HEK293 (cell line): Measurements from ENCODE around the gene ZNF726.

Source experiments
- CTCF ChIA-PET: fragments of 350-600 bp; formaldehyde crosslinking; extraction: SDS; loops from one replicate; lab custom pipeline; 2021; ENCODE audit warnings: antibody characterized with exemption; lab: Yijun Ruan, JAX
- POLR2A ChIA-PET: fragments of 300-600 bp; formaldehyde crosslinking; extraction: SDS; loops from one replicate; lab custom pipeline; 2020; ENCODE audit warnings: antibody characterized with exemption, inconsistent platforms; lab: Yijun Ruan, JAX
- H3K27ac ChIP-seq: fragments of 200-500 bp; sonication (Bioruptor generic); 2 replicates; pipeline ENCODE4 v1.5.1; 2014; ENCODE audit warnings: low read depth, low read length, control low read depth, inconsistent platforms; ENCODE audit errors: extremely low read depth
- H3K36me3 ChIP-seq, 2 experiments: fragments of 200-500 bp in 1 of 2; sonication (Bioruptor generic) in 1 of 2; 1 replicate in 1 of 2; 2 replicates in 1 of 2; pipeline ENCODE4 v1.5.1; 2014 to 2017; ENCODE audit warnings: inconsistent platforms in 2 of 2, low read length in 2 of 2; ENCODE audit not compliant: control insufficient read depth in 2 of 2, insufficient read depth in 1 of 2
- H3K4me1 ChIP-seq: fragments of 200-500 bp; sonication (Bioruptor generic); 2 replicates; pipeline ENCODE4 v1.5.1; 2014; ENCODE audit warnings: mild to moderate bottlenecking, low read length, inconsistent platforms; ENCODE audit not compliant: control insufficient read depth, insufficient read depth
- H3K4me3 ChIP-seq: 2 replicates; pipeline ENCODE4 v1.5.1; 2011; ENCODE audit warnings: low read depth, mild to moderate bottlenecking, control low read depth, low read length, moderate library complexity
- H3K9me3 ChIP-seq: fragments of 200-500 bp; sonication (Bioruptor generic); 2 replicates; pipeline ENCODE4 v1.5.1; 2014; ENCODE audit warnings: low read depth, low read length, inconsistent platforms; ENCODE audit not compliant: control insufficient read depth, insufficient read depth
- EGR2 ChIP-seq: fragments of 450-650 bp; formaldehyde crosslinking; IDR thresholded peaks from 2 replicates; pipeline ENCODE4 v1.5.1; 2016; ENCODE audit warnings: low read depth, missing biosample characterization, missing genetic modification characterization
- GFI1B ChIP-seq: fragments of 450-650 bp; formaldehyde crosslinking; IDR thresholded peaks from 2 replicates; pipeline ENCODE4 v1.5.1; 2016; ENCODE audit warnings: missing biosample characterization, missing genetic modification characterization
- GLI4 ChIP-seq: fragments of 450-650 bp; formaldehyde crosslinking; IDR thresholded peaks from 2 replicates; pipeline ENCODE4 v1.5.1; 2016; ENCODE audit warnings: missing biosample characterization, missing genetic modification characterization
- HOXA7 ChIP-seq: sonication (generic); formaldehyde crosslinking; IDR thresholded peaks from 2 replicates; pipeline ENCODE4 v1.8.1; 2022; ENCODE audit warnings: missing genetic modification reagents, borderline replicate concordance
- KLF10 ChIP-seq: fragments of 450-650 bp; IDR thresholded peaks from 2 replicates; pipeline ENCODE4 v1.5.1; 2018; ENCODE audit warnings: missing biosample characterization, mild to moderate bottlenecking, missing genetic modification characterization
- KLF16 ChIP-seq: fragments of 450-650 bp; formaldehyde crosslinking; IDR thresholded peaks from 2 replicates; pipeline ENCODE4 v1.5.1; 2017; ENCODE audit warnings: missing biosample characterization, missing genetic modification characterization
- ZBTB1 ChIP-seq: fragments of 450-650 bp; formaldehyde crosslinking; IDR thresholded peaks from 2 replicates; pipeline ENCODE4 v1.5.1; 2016; ENCODE audit warnings: missing biosample characterization, missing genetic modification characterization
- ZBTB10 ChIP-seq: fragments of 450-650 bp; formaldehyde crosslinking; IDR thresholded peaks from 2 replicates; pipeline ENCODE4 v1.5.1; 2016; ENCODE audit warnings: missing biosample characterization, missing genetic modification characterization
- ZBTB7A ChIP-seq: fragments of 450-650 bp; formaldehyde crosslinking; IDR thresholded peaks from 2 replicates; pipeline ENCODE4 v1.5.1; 2016; ENCODE audit warnings: low read depth, missing biosample characterization, missing genetic modification characterization
- ZFP37 ChIP-seq: fragments of 450-650 bp; formaldehyde crosslinking; IDR thresholded peaks from 2 replicates; pipeline ENCODE4 v1.5.1; 2016; ENCODE audit warnings: missing biosample characterization, missing genetic modification characterization
- ZNF121 ChIP-seq: fragments of 450-650 bp; formaldehyde crosslinking; IDR thresholded peaks from 2 replicates; pipeline ENCODE4 v1.5.1; 2016; ENCODE audit warnings: missing biosample characterization, missing genetic modification characterization
- ZNF132 ChIP-seq: fragments of 450-650 bp; formaldehyde crosslinking; IDR thresholded peaks from 2 replicates; pipeline ENCODE4 v1.5.1; 2017; ENCODE audit warnings: missing biosample characterization, missing genetic modification characterization, borderline replicate concordance
- ZNF16 ChIP-seq: fragments of 450-650 bp; formaldehyde crosslinking; IDR thresholded peaks from 2 replicates; pipeline ENCODE4 v1.5.1; 2016; ENCODE audit warnings: low read depth, missing biosample characterization, missing genetic modification characterization
- ZNF19 ChIP-seq: fragments of 450-650 bp; formaldehyde crosslinking; IDR thresholded peaks from 2 replicates; pipeline ENCODE4; 2016; ENCODE audit warnings: missing biosample characterization, missing genetic modification characterization, low read depth
- ZNF266 ChIP-seq: fragments of 450-650 bp; formaldehyde crosslinking; IDR thresholded peaks from 2 replicates; pipeline ENCODE4 v1.5.1; 2016; ENCODE audit warnings: missing biosample characterization, missing genetic modification characterization, low read depth
- ZNF292 ChIP-seq: fragments of 450-650 bp; formaldehyde crosslinking; IDR thresholded peaks from 2 replicates; pipeline ENCODE4 v1.5.1; 2016; ENCODE audit warnings: low read depth, missing biosample characterization, missing genetic modification characterization, borderline replicate concordance
- ZNF37A ChIP-seq: fragments of 450-650 bp; IDR thresholded peaks from 2 replicates; pipeline ENCODE4 v1.5.1; 2018; ENCODE audit warnings: missing biosample characterization, missing genetic modification characterization
- ZNF510 ChIP-seq: fragments of 450-650 bp; formaldehyde crosslinking; IDR thresholded peaks from 2 replicates; pipeline ENCODE4 v1.5.1; 2018; ENCODE audit warnings: mild to moderate bottlenecking, missing genetic modification characterization, missing biosample characterization; ENCODE audit not compliant: insufficient replicate concordance
- ZNF530 ChIP-seq: fragments of 450-650 bp; formaldehyde crosslinking; IDR thresholded peaks from 2 replicates; pipeline ENCODE4 v1.5.1; 2016; ENCODE audit warnings: low read depth, missing biosample characterization, missing genetic modification characterization
- ZNF555 ChIP-seq: fragments of 450-650 bp; formaldehyde crosslinking; conservative IDR thresholded peaks from 2 replicates; pipeline ENCODE4 v1.5.1; 2017; ENCODE audit warnings: missing biosample characterization, mild to moderate bottlenecking, missing genetic modification characterization, inconsistent platforms
- ZNF571 ChIP-seq: fragments of 450-650 bp; formaldehyde crosslinking; IDR thresholded peaks from 2 replicates; pipeline ENCODE4 v1.5.0; 2017; ENCODE audit warnings: missing biosample characterization, missing genetic modification characterization
- ZNF610 ChIP-seq: fragments of 450-650 bp; formaldehyde crosslinking; IDR thresholded peaks from 2 replicates; pipeline ENCODE4 v1.5.1; 2016; ENCODE audit warnings: missing biosample characterization, missing genetic modification characterization, borderline replicate concordance
- ZNF777 ChIP-seq: fragments of 450-650 bp; formaldehyde crosslinking; IDR thresholded peaks from 2 replicates; pipeline ENCODE4 v1.5.1; 2017; ENCODE audit warnings: missing biosample characterization, missing genetic modification characterization, borderline replicate concordance
- ZNF785 ChIP-seq: fragments of 450-650 bp; formaldehyde crosslinking; IDR thresholded peaks from 2 replicates; pipeline ENCODE4 v1.5.1; 2016; ENCODE audit warnings: missing biosample characterization, missing genetic modification characterization
- ZSCAN23 ChIP-seq: fragments of 450-650 bp; formaldehyde crosslinking; IDR thresholded peaks from 2 replicates; pipeline ENCODE4 v1.5.1; 2016; ENCODE audit warnings: missing biosample characterization, missing genetic modification characterization
- TF ChIP-seq, protein P1 (sequence below): fragments of 450-650 bp; formaldehyde crosslinking; IDR thresholded peaks from 2 replicates; pipeline ENCODE4 v1.5.1; 2017; ENCODE audit warnings: missing biosample characterization, missing genetic modification characterization
- TF ChIP-seq, protein P2 (sequence below): fragments of 450-650 bp; formaldehyde crosslinking; IDR thresholded peaks from 2 replicates; pipeline ENCODE4 v1.5.1; 2017; ENCODE audit warnings: missing biosample characterization, missing genetic modification characterization
- TF ChIP-seq, protein P3 (sequence below): fragments of 450-650 bp; formaldehyde crosslinking; IDR thresholded peaks from 2 replicates; pipeline ENCODE4 v1.5.1; 2016; ENCODE audit warnings: missing biosample characterization, missing genetic modification characterization
- TF ChIP-seq, protein P4 (sequence below): fragments of 450-650 bp; formaldehyde crosslinking; IDR thresholded peaks from 2 replicates; pipeline ENCODE4 v1.5.1; 2016; ENCODE audit warnings: missing biosample characterization, missing genetic modification characterization

Gene ZNF726

GRCh38 chr19:23943411-23943810 is 28.7 kb downstream of the ZNF726 start (continued):
- no peak for TF ChIP-seq GFI1B (tag by site-specific recombination)
- TF ChIP-seq ZNF121: no peak
- no peak for TF ChIP-seq GLI4
- TF ChIP-seq ZBTB1 (tag by site-specific recombination): no peak
- TF ChIP-seq, protein P1, sequence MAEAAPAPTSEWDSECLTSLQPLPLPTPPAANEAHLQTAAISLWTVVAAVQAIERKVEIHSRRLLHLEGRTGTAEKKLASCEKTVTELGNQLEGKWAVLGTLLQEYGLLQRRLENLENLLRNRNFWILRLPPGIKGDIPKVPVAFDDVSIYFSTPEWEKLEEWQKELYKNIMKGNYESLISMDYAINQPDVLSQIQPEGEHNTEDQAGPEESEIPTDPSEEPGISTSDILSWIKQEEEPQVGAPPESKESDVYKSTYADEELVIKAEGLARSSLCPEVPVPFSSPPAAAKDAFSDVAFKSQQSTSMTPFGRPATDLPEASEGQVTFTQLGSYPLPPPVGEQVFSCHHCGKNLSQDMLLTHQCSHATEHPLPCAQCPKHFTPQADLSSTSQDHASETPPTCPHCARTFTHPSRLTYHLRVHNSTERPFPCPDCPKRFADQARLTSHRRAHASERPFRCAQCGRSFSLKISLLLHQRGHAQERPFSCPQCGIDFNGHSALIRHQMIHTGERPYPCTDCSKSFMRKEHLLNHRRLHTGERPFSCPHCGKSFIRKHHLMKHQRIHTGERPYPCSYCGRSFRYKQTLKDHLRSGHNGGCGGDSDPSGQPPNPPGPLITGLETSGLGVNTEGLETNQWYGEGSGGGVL: no peak
- TF ChIP-seq ZNF555 (tag by site-specific recombination): no peak
- TF ChIP-seq, protein P2, sequence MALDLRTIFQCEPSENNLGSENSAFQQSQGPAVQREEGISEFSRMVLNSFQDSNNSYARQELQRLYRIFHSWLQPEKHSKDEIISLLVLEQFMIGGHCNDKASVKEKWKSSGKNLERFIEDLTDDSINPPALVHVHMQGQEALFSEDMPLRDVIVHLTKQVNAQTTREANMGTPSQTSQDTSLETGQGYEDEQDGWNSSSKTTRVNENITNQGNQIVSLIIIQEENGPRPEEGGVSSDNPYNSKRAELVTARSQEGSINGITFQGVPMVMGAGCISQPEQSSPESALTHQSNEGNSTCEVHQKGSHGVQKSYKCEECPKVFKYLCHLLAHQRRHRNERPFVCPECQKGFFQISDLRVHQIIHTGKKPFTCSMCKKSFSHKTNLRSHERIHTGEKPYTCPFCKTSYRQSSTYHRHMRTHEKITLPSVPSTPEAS (tag by site-specific recombination): no peak

DNA sequence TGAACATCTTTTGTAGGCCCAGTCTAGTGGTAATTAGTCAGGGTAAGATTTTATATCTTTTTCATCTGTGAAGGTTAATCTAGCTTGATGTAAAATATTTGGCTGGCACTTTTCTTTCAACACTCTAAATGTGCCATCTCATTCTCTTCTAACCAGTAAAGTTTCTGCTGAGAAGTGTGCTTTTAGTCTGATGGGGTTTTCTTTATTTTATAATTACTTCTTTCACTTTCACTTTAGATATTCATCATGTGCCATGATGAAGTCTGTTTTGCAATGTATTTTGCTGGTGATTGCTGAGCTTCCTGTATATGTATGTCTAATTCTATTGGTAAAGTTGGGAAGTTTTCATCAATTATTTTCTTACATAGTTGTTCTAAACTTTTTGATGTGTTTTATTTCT is 31.9 kb downstream of the ZNF726 start:
- Histone ChIP-seq H3K36me3 (no peaks in the 10 kb centered on the region), H3K4me3 (no peak overlapping the region), H3K9me3 (no peaks in the 10 kb centered on the region), H3K4me1 (no peaks in the 10 kb centered on the region), H3K27ac (no peak overlapping the region)
- TF ChIP-seq HOXA7 (no peak), ZNF571 (tag by site-specific recombination) (no peak), EGR2 (no peak), ZNF777 (tag by site-specific recombination) (no peak), ZNF16 (tag by site-specific recombination) (no peak), ZFP37 (no peak), KLF10 (tag by site-specific recombination) (no peak), ZNF530 (tag by site-specific recombination) (no peak), ZNF121 (no peak), ZNF610 (tag by site-specific recombination) (no peak), ZNF19 (tag by site-specific recombination) (no peak), ZNF37A (tag by site-specific recombination) (no peak), KLF16 (tag by site-specific recombination) (no peak), ZNF132 (tag by site-specific recombination) (no peak)
- TF ChIP-seq, protein P3, sequence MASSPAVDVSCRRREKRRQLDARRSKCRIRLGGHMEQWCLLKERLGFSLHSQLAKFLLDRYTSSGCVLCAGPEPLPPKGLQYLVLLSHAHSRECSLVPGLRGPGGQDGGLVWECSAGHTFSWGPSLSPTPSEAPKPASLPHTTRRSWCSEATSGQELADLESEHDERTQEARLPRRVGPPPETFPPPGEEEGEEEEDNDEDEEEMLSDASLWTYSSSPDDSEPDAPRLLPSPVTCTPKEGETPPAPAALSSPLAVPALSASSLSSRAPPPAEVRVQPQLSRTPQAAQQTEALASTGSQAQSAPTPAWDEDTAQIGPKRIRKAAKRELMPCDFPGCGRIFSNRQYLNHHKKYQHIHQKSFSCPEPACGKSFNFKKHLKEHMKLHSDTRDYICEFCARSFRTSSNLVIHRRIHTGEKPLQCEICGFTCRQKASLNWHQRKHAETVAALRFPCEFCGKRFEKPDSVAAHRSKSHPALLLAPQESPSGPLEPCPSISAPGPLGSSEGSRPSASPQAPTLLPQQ (tag by site-specific recombination): no peak
- POLR2A ChIA-PET: no interaction called here
- CTCF ChIA-PET: no interaction called here

DNA sequence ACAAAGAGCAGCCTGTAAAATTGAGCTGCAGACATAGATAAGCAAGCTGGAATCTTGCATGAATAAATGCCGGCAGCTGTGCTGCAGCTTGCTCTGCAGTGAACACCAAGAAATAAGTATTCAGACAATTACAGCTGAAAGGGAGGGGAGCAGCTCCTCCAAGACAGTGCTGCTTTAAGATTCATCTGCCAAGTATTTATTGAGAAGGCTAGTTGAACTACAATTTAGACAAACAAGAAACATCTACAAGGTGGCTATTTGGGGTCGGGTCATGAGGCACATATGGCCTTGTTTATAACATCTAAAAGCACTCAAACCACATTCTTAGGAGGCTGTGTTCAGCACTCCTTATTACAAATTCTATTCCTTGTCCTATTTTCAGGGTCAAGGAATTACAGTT is 34.9 kb downstream of the ZNF726 start:
- CTCF ChIA-PET: interaction anchor here (0.5 to 1.2 kb wide), 3 partner anchors 12 to 859 kb away, joined by 3 to 4 read pairs (median 3); partner anchors contain the start of gene ZNF726
- H3K9me3 ChIP-seq: no peaks in the 10 kb centered on the region
- H3K4me1 ChIP-seq: no peaks in the 10 kb centered on the region
- no peaks in the 10 kb centered on the region for H3K36me3 ChIP-seq
- H3K4me3 ChIP-seq: no peak overlapping the region
- POLR2A ChIA-PET: no interaction called here
- no peak overlapping the region for H3K27ac ChIP-seq
- TF ChIP-seq ZNF266 (no peak), ZBTB10 (tag by site-specific recombination) (no peak), ZNF785 (tag by site-specific recombination) (no peak), ZSCAN23 (tag by site-specific recombination) (no peak), ZBTB7A (tag by site-specific recombination) (no peak), ZNF510 (no peak), ZNF292 (tag by site-specific recombination) (no peak)
- TF ChIP-seq, protein P4, sequence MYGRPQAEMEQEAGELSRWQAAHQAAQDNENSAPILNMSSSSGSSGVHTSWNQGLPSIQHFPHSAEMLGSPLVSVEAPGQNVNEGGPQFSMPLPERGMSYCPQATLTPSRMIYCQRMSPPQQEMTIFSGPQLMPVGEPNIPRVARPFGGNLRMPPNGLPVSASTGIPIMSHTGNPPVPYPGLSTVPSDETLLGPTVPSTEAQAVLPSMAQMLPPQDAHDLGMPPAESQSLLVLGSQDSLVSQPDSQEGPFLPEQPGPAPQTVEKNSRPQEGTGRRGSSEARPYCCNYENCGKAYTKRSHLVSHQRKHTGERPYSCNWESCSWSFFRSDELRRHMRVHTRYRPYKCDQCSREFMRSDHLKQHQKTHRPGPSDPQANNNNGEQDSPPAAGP (tag by site-specific recombination): no peak
